Measurements from ENCODE around the gene FAAP24. TPM values are rescaled to one million over a fixed set of nuclear protein-coding genes. Genes with fewer than 3 reads are reported as not detected.

The FAAP24 gene
- total and polyA plus RNA-seq, 2 donors (not counting 3 experiments of a cell fraction or from before 2014, with no cell fraction given): 2.0 to 4.4 TPM

GRCh38 chr19:33000510-33000909, 28.5 kb downstream of the FAAP24 start:
- no peaks in the 10 kb centered on the region for H3K27me3 ChIP-seq (ENCODE audit: control insufficient read depth in 2 of 2, insufficient read depth in 2 of 2, low read length in 2 of 2)
- intact Hi-C loops (cut with micrococcal nuclease) (no loop called here), dilution Hi-C loops (cut with MboI; ENCODE audit: extremely low pct_ligation_motif_present, low sequenced_read_pairs) (no loop called here)
- DNase-seq (ENCODE audit: low read depth, low spot score) (no peak), FAIRE-seq (no peak)
- H3K9me3 ChIP-seq (replicated peaks; ENCODE audit: control insufficient read depth, insufficient read depth, low read length): no peaks in the 10 kb centered on the region
- BruUV-seq (replicated peaks): no TSS peak
- H3K36me3 ChIP-seq (ENCODE audit: control insufficient read depth in 2 of 2, extremely low read depth in 1 of 2, insufficient read depth in 2 of 2, low read length in 2 of 2): no peaks in the 10 kb centered on the region
- no peaks in the 10 kb centered on the region for H4K20me1 ChIP-seq (replicated peaks; ENCODE audit: control insufficient read depth, extremely low read depth, insufficient read depth, low read length)
- no peak overlapping the region for H3K9ac ChIP-seq (replicated peaks; ENCODE audit: extremely low read depth, insufficient read depth, low read length)
- no peaks in the 10 kb centered on the region for H3K4me1 ChIP-seq (ENCODE audit: control insufficient read depth, extremely low read depth, insufficient read depth, low read length)
- ChIA-PET POLR2A (no interaction called here), CTCF (no interaction called here)
- no peak overlapping the region for H2AFZ ChIP-seq (ENCODE audit: low read depth, low read length)
- H3K9me1 ChIP-seq (replicated peaks; ENCODE audit: control insufficient read depth, extremely low read depth, insufficient read depth, low read length): no peaks in the 10 kb centered on the region
- H3K27ac ChIP-seq (ENCODE audit: insufficient read depth, low read depth, low read length): no peak overlapping the region
- no peak overlapping the region for H3K4me2 ChIP-seq (ENCODE audit: insufficient read depth, low read length)
- no peaks in the 10 kb centered on the region for H3K79me2 ChIP-seq (ENCODE audit: control insufficient read depth, insufficient read depth, low read length)
- H3K4me3 ChIP-seq (replicated peaks in 1 of 3; ENCODE audit: insufficient read depth in 1 of 3, low read depth in 1 of 3, low read length in 3 of 3): no peak overlapping the region
- TF ChIP-seq FOS (IDR thresholded peaks at IDR 0.05; ENCODE audit: borderline replicate concordance, insufficient read depth, low read length) (no peak), EZH2 (IDR thresholded peaks at IDR 0.05; ENCODE audit: borderline replicate concordance, low read depth, low read length, severe bottlenecking) (no peak), CTCF (IDR thresholded peaks at IDR 0.05; ENCODE audit: extremely low read depth in 1 of 2, insufficient read depth in 1 of 2, low read depth in 1 of 2, low read length in 2 of 2) (no peak), MAX (IDR thresholded peaks at IDR 0.05; ENCODE audit: insufficient read depth, insufficient read length) (no peak), JUN (IDR thresholded peaks at IDR 0.05; ENCODE audit: borderline replicate concordance, insufficient read depth, insufficient read length, low read depth) (no peak), MYC (IDR thresholded peaks at IDR 0.05; ENCODE audit: low read depth, low read length) (no peak), GATA2 (IDR thresholded peaks at IDR 0.05; ENCODE audit: insufficient read depth, insufficient read length, low read depth, low read length) (no peak), POLR2AphosphoS5 (IDR thresholded peaks at IDR 0.05; ENCODE audit: insufficient read depth, low read depth, low read length) (no peak), POLR2A (IDR thresholded peaks at IDR 0.05; ENCODE audit: low read depth, low read length) (no peak)

Data from endothelial cell of umbilical vein (primary cell).